AG09309 (cell line): ENCODE results near the gene FLVCR1.

ENCODE experiments used
- DNase-seq: peaks from one replicate; pipeline ENCODE4 v3.0.0-alpha.2; 2010; ENCODE audit warnings: low read depth
- H3K4me3 ChIP-seq: 2 replicates; pipeline ENCODE4 v1.5.1; 2011; ENCODE audit warnings: mild to moderate bottlenecking, low read depth, low read length, moderate library complexity; ENCODE audit not compliant: control insufficient read depth
- TF ChIP-seq, protein P1 (sequence below): IDR thresholded peaks from 2 replicates; pipeline ENCODE4 v1.5.1; 2011; ENCODE audit warnings: mild to moderate bottlenecking, low read depth, low read length, inconsistent platforms; ENCODE audit not compliant: insufficient read depth, control insufficient read depth; ENCODE audit errors: missing control alignments

FLVCR1 gene

DNA sequence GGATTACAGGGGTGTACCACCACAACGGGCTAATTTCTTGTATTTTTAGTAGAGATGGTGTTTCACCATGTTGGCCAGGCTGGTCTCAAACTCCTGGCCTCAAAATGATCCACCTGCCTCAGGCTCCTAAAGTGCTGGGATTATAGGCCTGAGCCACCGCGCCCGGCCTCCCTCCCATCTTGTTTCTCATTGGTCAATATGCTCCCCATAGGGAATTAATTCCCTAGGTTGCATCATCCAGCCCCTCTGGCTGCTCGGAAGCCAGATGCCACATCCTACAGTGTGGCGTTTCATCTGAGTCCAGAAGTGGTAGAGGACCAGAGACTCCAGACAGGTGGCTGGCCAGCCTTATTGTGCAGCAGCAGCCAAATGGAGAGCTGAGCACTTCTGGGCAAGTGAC is 80.8 kb downstream of the FLVCR1 start:
- no peak for DNase-seq
- TF ChIP-seq, protein P1, sequence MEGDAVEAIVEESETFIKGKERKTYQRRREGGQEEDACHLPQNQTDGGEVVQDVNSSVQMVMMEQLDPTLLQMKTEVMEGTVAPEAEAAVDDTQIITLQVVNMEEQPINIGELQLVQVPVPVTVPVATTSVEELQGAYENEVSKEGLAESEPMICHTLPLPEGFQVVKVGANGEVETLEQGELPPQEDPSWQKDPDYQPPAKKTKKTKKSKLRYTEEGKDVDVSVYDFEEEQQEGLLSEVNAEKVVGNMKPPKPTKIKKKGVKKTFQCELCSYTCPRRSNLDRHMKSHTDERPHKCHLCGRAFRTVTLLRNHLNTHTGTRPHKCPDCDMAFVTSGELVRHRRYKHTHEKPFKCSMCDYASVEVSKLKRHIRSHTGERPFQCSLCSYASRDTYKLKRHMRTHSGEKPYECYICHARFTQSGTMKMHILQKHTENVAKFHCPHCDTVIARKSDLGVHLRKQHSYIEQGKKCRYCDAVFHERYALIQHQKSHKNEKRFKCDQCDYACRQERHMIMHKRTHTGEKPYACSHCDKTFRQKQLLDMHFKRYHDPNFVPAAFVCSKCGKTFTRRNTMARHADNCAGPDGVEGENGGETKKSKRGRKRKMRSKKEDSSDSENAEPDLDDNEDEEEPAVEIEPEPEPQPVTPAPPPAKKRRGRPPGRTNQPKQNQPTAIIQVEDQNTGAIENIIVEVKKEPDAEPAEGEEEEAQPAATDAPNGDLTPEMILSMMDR = no peak

DNA sequence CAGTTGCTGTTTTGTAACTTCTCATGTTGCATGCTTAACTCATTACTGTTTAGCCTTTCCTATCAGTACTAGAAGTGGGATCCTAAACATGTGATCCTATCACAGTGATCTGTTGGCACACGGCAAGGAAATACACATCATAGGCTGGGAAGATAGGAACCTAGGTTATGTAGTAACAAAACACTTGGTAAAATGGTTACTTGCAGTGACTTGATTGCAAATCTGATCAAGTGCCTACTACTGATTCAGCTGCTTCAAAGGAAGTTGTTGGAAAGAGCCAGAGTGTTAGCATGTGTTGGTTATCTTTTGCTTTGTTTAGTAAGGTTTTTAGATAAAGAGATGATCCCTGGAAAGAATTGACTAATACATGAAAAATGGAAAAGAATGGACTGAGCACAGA is 83.4 kb downstream of the FLVCR1 start:
- no peak overlapping the region for H3K4me3 ChIP-seq
- TF ChIP-seq, protein P1 = no peak
- DNase-seq = no peak

More for the DNA sequence above, 80.8 kb downstream of the FLVCR1 start:
- no peak overlapping the region for H3K4me3 ChIP-seq

DNA sequence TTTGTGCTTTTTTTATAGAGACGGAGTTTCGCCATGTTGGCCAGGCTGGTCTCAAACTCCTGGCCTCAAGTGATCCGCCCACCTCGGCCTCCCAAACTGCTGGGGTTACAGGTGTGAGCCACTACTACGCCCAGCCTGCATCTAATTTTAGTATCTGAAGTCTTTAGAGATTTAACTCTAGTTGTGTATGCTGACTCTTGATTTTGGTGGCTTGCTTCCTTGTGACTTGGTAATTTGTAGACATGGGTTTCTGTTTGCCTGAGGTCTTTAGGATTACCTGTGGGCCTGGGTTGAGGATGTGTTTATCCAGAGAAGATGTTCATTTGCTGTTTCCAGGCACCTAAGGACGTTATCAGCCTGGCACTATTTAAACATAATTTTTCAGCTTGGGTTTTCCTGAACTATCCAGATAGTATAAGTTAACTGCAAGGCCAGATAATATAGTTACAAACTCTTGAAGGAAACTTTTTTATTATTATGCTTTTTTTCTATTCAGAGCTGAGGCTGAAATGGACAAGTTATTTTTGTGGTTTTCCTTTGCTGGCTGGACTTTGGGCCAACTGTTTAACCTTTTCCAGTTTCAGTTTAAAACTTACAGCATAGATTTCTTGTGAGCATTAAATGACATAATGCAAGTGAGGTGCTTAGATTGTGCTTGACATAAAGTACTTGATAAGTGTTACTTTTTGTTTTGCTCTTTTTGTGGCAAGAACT is 84.8 kb downstream of the FLVCR1 start:
- no peak for DNase-seq
- TF ChIP-seq, protein P1 = no peak
- H3K4me3 ChIP-seq = no peak overlapping the region

GRCh38 chr1:212943393-212943710 is 85.3 kb downstream of the FLVCR1 start:
- TF ChIP-seq, protein P1 = no peak
- no peak for DNase-seq
- no peak overlapping the region for H3K4me3 ChIP-seq

DNA sequence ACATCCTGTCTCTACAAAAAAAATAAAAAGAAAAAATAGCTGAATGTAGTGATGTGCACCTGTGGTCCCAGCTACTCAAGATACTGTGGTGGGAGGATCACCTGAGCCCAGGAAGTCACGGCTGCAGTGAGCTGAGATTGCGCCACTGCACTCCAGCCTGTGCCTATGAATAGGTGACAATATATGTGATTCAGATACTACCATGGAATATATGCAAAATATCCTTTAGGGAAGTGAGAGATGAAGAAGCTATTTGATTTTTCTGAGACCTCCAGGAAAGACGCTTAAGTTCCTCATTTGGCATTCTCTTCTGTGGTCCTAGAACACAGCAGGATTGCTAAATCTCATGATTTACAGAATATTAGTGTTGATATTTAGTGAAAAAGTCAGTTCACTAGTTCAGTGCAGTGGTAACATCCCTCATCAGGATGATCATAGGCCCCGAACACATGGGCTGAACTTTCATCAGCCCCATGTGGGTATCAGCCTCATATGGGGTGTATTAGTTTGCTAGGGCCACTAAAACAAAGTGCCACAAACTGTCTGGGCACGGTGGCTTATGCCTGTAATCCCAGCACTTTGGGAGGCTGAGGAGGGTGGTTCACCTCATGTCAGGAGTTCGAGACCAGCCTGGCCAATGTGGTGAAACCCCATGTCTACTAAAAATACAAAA is 86.3 kb downstream of the FLVCR1 start:
- no peak for DNase-seq
- H3K4me3 ChIP-seq = no peak overlapping the region
- TF ChIP-seq, protein P1 = no peak

GRCh38 chr1:212945056-212945455 is 87.0 kb downstream of the FLVCR1 start:
- H3K4me3 ChIP-seq = no peak overlapping the region
- no peak for DNase-seq
- TF ChIP-seq, protein P1 = no peak
